ENCODE data around the gene ZHX3. TPM values are rescaled to one million over a fixed set of nuclear protein-coding genes. Genes with fewer than 3 reads are reported as not detected.

The ZHX3 gene
- total and polyA plus RNA-seq, 4 donors, result 3.2 to 30.0 (median 8.0) TPM

DNA sequence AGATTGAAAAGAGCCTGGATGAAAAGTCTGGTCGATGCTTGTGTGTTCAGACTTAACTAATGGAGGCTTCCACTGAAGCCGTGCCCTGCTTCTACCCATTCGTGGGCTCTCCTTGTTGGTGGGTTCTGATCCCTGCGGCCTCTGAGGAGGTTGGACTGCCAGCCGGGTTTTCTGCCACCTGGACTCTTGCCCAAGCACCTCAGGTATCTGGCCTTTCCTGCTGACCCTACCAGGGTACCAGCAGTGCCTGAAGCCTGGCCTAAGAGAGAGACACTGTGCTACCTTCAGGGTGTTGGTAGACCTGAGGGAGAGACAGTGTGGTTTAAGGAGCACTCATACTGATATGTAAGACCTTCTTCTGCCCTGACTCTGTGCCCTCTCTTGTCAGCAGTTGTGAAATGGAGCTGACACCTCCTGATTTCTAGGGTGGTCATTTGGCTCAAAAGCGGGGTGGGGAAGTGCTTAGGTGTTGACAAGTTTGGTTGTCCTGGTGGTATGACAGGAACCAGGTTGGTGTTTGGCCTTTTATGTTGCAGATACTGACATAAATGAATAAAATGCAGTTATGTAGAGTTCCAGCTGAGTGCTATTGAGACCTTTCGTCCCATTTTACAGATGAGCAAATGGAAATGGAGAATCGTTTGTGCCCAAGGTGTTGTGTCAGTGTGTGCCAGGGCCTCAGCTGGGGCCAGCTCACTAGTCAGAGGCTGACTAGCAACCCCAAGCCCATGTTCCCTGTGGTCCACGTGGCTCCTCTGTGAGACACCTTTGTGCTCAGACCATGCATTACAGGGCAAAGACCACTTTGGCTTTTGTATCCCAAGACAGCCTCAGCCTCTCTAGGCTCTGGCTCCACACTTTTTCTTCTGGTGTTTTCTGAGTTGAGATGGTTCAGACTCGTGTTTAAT, 177.1 kb downstream of the ZHX3 start:
- H3K4me1 ChIP-seq (ENCODE audit: control insufficient read depth in 4 of 4, insufficient read depth in 4 of 4, low read length in 3 of 4), result peaks cover 0 to 25% (median 13%) of the 10 kb centered on the region in 4 donors
- no peak overlapping the region for H3K9ac ChIP-seq (ENCODE audit: low read depth in 1 of 2, low read length in 2 of 2)
- DNase-seq (ENCODE audit: low spot score), result no peak

More for the DNA sequence above, 177.1 kb downstream of the ZHX3 start:
- Histone ChIP-seq H3K27me3 (ENCODE audit: control insufficient read depth in 4 of 4, insufficient read depth in 4 of 4, low read length in 3 of 4) (no peaks in the 10 kb centered on the region), H3K9me3 (ENCODE audit: control insufficient read depth in 4 of 4, low read length in 3 of 4) (no peaks in the 10 kb centered on the region), H3K27ac (ENCODE audit: low read depth in 1 of 2, low read length in 2 of 2) (peak overlapping the region; percentile 43 to 52), H3K36me3 (ENCODE audit: control insufficient read depth in 4 of 4, insufficient read depth in 3 of 4, low read depth in 1 of 4, low read length in 3 of 4) (no peaks in the 10 kb centered on the region), H3K4me3 (ENCODE audit: low read depth in 1 of 3, low read length in 3 of 3) (no peak overlapping the region)
- WGBS, result 78% methylated on average over 10 of the region's 10 CpGs
- TF ChIP-seq EGR1 (IDR thresholded peaks at IDR 0.05; ENCODE audit: low read depth in 2 of 2) (no peak), FOXA2 (IDR thresholded peaks at IDR 0.05) (no peak), SP1 (IDR thresholded peaks at IDR 0.05) (no peak), HNF4A (conservative IDR thresholded peaks at IDR 0.05) (no peak), TAF1 (conservative IDR thresholded peaks at IDR 0.05) (no peak), MAX (IDR thresholded peaks at IDR 0.05) (no peak), FOXA1 (IDR thresholded peaks at IDR 0.05) (no peak), ZBTB33 (IDR thresholded peaks at IDR 0.05) (no peak), RXRA (IDR thresholded peaks at IDR 0.05) (no peak), NR2F2 (IDR thresholded peaks at IDR 0.05) (no peak), YY1 (IDR thresholded peaks at IDR 0.05) (no peak), GABPA (IDR thresholded peaks at IDR 0.05 in 1 of 2, conservative IDR thresholded peaks at IDR 0.05 in 1 of 2) (no peak), HNF4G (IDR thresholded peaks at IDR 0.05) (no peak), JUND (IDR thresholded peaks at IDR 0.05) (no peak), RAD21 (IDR thresholded peaks at IDR 0.05) (no peak), ATF3 (IDR thresholded peaks at IDR 0.05) (no peak)
- TF ChIP-seq, protein P1, sequence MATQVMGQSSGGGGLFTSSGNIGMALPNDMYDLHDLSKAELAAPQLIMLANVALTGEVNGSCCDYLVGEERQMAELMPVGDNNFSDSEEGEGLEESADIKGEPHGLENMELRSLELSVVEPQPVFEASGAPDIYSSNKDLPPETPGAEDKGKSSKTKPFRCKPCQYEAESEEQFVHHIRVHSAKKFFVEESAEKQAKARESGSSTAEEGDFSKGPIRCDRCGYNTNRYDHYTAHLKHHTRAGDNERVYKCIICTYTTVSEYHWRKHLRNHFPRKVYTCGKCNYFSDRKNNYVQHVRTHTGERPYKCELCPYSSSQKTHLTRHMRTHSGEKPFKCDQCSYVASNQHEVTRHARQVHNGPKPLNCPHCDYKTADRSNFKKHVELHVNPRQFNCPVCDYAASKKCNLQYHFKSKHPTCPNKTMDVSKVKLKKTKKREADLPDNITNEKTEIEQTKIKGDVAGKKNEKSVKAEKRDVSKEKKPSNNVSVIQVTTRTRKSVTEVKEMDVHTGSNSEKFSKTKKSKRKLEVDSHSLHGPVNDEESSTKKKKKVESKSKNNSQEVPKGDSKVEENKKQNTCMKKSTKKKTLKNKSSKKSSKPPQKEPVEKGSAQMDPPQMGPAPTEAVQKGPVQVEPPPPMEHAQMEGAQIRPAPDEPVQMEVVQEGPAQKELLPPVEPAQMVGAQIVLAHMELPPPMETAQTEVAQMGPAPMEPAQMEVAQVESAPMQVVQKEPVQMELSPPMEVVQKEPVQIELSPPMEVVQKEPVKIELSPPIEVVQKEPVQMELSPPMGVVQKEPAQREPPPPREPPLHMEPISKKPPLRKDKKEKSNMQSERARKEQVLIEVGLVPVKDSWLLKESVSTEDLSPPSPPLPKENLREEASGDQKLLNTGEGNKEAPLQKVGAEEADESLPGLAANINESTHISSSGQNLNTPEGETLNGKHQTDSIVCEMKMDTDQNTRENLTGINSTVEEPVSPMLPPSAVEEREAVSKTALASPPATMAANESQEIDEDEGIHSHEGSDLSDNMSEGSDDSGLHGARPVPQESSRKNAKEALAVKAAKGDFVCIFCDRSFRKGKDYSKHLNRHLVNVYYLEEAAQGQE (IDR thresholded peaks at IDR 0.05), result no peak
- TF ChIP-seq, protein P2, sequence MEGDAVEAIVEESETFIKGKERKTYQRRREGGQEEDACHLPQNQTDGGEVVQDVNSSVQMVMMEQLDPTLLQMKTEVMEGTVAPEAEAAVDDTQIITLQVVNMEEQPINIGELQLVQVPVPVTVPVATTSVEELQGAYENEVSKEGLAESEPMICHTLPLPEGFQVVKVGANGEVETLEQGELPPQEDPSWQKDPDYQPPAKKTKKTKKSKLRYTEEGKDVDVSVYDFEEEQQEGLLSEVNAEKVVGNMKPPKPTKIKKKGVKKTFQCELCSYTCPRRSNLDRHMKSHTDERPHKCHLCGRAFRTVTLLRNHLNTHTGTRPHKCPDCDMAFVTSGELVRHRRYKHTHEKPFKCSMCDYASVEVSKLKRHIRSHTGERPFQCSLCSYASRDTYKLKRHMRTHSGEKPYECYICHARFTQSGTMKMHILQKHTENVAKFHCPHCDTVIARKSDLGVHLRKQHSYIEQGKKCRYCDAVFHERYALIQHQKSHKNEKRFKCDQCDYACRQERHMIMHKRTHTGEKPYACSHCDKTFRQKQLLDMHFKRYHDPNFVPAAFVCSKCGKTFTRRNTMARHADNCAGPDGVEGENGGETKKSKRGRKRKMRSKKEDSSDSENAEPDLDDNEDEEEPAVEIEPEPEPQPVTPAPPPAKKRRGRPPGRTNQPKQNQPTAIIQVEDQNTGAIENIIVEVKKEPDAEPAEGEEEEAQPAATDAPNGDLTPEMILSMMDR (IDR thresholded peaks at IDR 0.05; ENCODE audit: low read depth, low read length, missing input control), result no peak

All from liver (tissue), 9 donors.